DOHH2 (cell line): Measurements from ENCODE around the gene SLC2A9.

Source experiments
- EZH2phosphoT487 ChIP-seq: fragments of 200-600 bp; sonication (generic); IDR thresholded peaks from 2 replicates; pipeline ENCODE4 v1.6.1; 2017; ENCODE audit warnings: borderline replicate concordance, mild to moderate bottlenecking, antibody characterized with exemption, low read length, moderate library complexity, mixed read lengths
- TF ChIP-seq, protein P1 (sequence below): fragments of 200-600 bp; sonication (generic); IDR thresholded peaks from one replicate; pipeline ENCODE4 v1.5.1; 2014; ENCODE audit warnings: antibody characterized with exemption, mild to moderate bottlenecking, low read depth, low read length; ENCODE audit not compliant: poor library complexity, severe bottlenecking

DNA sequence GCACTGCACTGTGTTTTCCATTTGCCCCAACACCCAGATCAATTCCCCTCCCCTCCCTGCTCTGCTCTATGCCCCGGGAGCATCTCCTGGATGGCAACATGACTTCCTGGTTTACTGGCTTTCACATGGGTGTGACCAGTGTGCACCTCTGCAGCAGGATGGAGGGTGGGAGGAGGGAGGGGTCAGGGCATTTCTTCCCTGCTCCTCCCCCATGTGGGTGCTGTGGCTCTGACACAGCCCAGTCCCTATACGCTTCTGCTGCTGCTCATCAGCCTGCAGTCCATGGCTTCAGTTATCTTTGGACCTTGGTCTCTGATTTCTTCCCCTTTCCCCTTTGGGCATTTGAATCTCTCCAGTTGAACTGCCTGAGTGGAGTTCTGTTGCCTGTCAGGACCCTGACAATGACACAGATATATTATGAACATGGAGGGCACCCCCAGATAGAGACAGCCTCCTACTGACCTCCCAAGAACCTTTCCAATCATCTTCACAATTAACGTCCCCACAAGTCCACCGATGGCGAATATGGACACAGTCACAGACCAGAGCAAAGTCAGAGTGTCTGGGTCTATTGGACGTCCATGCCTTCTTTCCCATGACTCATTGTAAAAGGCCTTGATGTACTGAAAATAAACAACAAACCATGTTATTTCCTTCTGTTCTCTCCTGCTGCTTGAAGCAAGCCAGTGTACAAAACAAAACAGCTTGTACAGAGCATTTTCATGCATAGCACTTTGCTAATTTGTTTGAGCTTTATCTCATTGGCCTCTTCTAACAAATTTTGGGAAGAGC lies 24.8 kb downstream of the SLC2A9 start:
- TF ChIP-seq, protein P1, sequence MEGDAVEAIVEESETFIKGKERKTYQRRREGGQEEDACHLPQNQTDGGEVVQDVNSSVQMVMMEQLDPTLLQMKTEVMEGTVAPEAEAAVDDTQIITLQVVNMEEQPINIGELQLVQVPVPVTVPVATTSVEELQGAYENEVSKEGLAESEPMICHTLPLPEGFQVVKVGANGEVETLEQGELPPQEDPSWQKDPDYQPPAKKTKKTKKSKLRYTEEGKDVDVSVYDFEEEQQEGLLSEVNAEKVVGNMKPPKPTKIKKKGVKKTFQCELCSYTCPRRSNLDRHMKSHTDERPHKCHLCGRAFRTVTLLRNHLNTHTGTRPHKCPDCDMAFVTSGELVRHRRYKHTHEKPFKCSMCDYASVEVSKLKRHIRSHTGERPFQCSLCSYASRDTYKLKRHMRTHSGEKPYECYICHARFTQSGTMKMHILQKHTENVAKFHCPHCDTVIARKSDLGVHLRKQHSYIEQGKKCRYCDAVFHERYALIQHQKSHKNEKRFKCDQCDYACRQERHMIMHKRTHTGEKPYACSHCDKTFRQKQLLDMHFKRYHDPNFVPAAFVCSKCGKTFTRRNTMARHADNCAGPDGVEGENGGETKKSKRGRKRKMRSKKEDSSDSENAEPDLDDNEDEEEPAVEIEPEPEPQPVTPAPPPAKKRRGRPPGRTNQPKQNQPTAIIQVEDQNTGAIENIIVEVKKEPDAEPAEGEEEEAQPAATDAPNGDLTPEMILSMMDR, result no peak
- no peak for TF ChIP-seq EZH2phosphoT487
